GM12878 (cell line): ENCODE results near the gene SF3A1. TPM values are rescaled to one million over a fixed set of nuclear protein-coding genes. Genes with fewer than 3 reads are reported as not detected.

Experiments used
- ATAC-seq: fragments of 200-7000 bp; cut with Tn5 transposase; 3 replicates; pipeline ENCODE4 v1.9.1; 2020; ENCODE audit warnings: mild to moderate bottlenecking, moderate library complexity
- BruUV-seq: library from RNA; stranded (reverse); fragments of 400-500 nt; replicated peaks from 2 replicates; lab custom pipeline; 2021; lab: Mats Ljungman, UMichigan
- CTCF ChIA-PET: fragments of 300-600 bp; sonication (Branson Sonifier 250); formaldehyde crosslinking; extraction: SDS; loops from one replicate; lab custom pipeline; 2021; ENCODE audit warnings: inconsistent platforms; lab: Yijun Ruan, JAX
- POLR2A ChIA-PET: fragments of 350-600 bp; formaldehyde crosslinking; extraction: SDS; loops from one replicate; lab custom pipeline; 2021; ENCODE audit warnings: inconsistent platforms; lab: Charles Lee
- RAD21 ChIA-PET: fragments of 300-600 bp; sonication (Branson Sonifier 250); formaldehyde crosslinking; loops from one replicate; lab custom pipeline; 2023; ENCODE audit warnings: antibody characterized with exemption; ENCODE audit not compliant: unreplicated experiment; lab: Charles Lee
- SMC1A ChIA-PET: fragments of 300-600 bp; sonication (Branson Sonifier 250); formaldehyde crosslinking; loops from one replicate; lab custom pipeline; 2023; ENCODE audit not compliant: unreplicated experiment, uncharacterized antibody; lab: Charles Lee
- DNase-seq: peaks from one replicate; pipeline ENCODE4 v3.0.0-alpha.2; 2011; ENCODE audit warnings: low read depth, low spot score
- FAIRE-seq: peaks from 3 replicates; lab custom pipeline; 2011; peaks lifted over from hg19 to GRCh38; lab: Jason Lieb, UNC
- H2AFZ ChIP-seq: 2 replicates; pipeline ENCODE4 v1.6.0; 2011; ENCODE audit warnings: low read depth, low read length, control low read depth; ENCODE audit not compliant: control insufficient read depth
- H3K27ac ChIP-seq: 2 replicates; pipeline ENCODE4 v1.5.1; 2011; ENCODE audit warnings: control low read depth; ENCODE audit not compliant: control insufficient read depth, insufficient read depth
- H3K27me3 ChIP-seq, 2 experiments: replicated peaks in 1 of 2; 2 replicates each; pipeline versions ENCODE4 v1.6.0 to v1.6.1; 2011; ENCODE audit warnings: low read length in 1 of 2; ENCODE audit not compliant: control insufficient read depth in 2 of 2, insufficient read depth in 2 of 2
- H3K36me3 ChIP-seq, 2 experiments: 2 replicates each; pipeline ENCODE4 v1.5.1; 2011; ENCODE audit warnings: low read length in 1 of 2; ENCODE audit not compliant: control insufficient read depth in 2 of 2, insufficient read depth in 2 of 2
- H3K4me1 ChIP-seq: 2 replicates; pipeline ENCODE4 v1.6.1; 2011; ENCODE audit warnings: mild to moderate bottlenecking, low read length, moderate library complexity, mixed read lengths; ENCODE audit not compliant: control insufficient read depth, insufficient read depth
- H3K4me2 ChIP-seq: 2 replicates; pipeline ENCODE4 v1.6.0; 2011; ENCODE audit warnings: control low read depth; ENCODE audit not compliant: control insufficient read depth, insufficient read depth
- H3K4me3 ChIP-seq: fragments of 200-600 bp; sonication (generic); 2 replicates; pipeline ENCODE4 v1.5.1; 2016
- H3K79me2 ChIP-seq: 2 replicates; pipeline ENCODE4 v1.6.0; 2011; ENCODE audit warnings: low read length; ENCODE audit not compliant: control insufficient read depth, insufficient read depth
- H3K9ac ChIP-seq: 2 replicates; pipeline ENCODE4 v1.8.0; 2011; ENCODE audit warnings: low read length, control low read depth, mixed read lengths; ENCODE audit not compliant: control insufficient read depth, insufficient read depth
- H3K9me3 ChIP-seq: replicated peaks from 3 replicates; pipeline ENCODE4 v1.5.1; 2011; ENCODE audit warnings: mild to moderate bottlenecking, low read length; ENCODE audit not compliant: control insufficient read depth, insufficient read depth
- H4K20me1 ChIP-seq: 2 replicates; pipeline ENCODE4 v1.6.0; 2011; ENCODE audit not compliant: control insufficient read depth, insufficient read depth
- ATF3 ChIP-seq: IDR thresholded peaks from 2 replicates; pipeline ENCODE4 v1.6.1; 2011; ENCODE audit warnings: low read depth, mild to moderate bottlenecking, low read length, moderate library complexity, borderline replicate concordance; ENCODE audit errors: extremely low read depth
- CBFB ChIP-seq: IDR thresholded peaks from 2 replicates; pipeline ENCODE4 v1.6.1; 2016; ENCODE audit warnings: antibody characterized with exemption, low read depth
- CREM ChIP-seq: IDR thresholded peaks from 2 replicates; pipeline ENCODE4 v1.6.1; 2014; ENCODE audit warnings: antibody characterized with exemption, low read depth
- ETV6 ChIP-seq, 2 experiments: fragments of 450-650 bp in 1 of 2; IDR thresholded peaks in 1 of 2; conservative IDR thresholded peaks in 1 of 2; 2 replicates each; pipeline ENCODE4 v1.6.1; 2014; ENCODE audit warnings: antibody characterized with exemption in 1 of 2, borderline replicate concordance in 1 of 2, low read depth in 1 of 2, mild to moderate bottlenecking in 1 of 2, moderate library complexity in 1 of 2
- GATAD2B ChIP-seq: fragments of 450-650 bp; conservative IDR thresholded peaks from 2 replicates; pipeline ENCODE4 v1.6.1; 2017; ENCODE audit warnings: low read depth, mild to moderate bottlenecking, moderate library complexity
- IRF5 ChIP-seq: fragments of 450-650 bp; IDR thresholded peaks from 2 replicates; pipeline ENCODE4 v1.6.1; 2017; ENCODE audit warnings: borderline replicate concordance
- NRF1 ChIP-seq: conservative IDR thresholded peaks from 2 replicates; pipeline ENCODE4 v1.6.1; 2011; ENCODE audit warnings: mild to moderate bottlenecking, low read depth, low read length, improper control_type of control experiment
- SMARCA5 ChIP-seq: fragments of 450-650 bp; IDR thresholded peaks from 2 replicates; pipeline ENCODE4 v1.6.1; 2017; ENCODE audit warnings: mild to moderate bottlenecking
- SMC3 ChIP-seq: IDR thresholded peaks from 2 replicates; pipeline ENCODE4 v1.6.1; 2011; ENCODE audit warnings: low read length, improper control_type of control experiment, borderline replicate concordance
- TAF1 ChIP-seq: IDR thresholded peaks from 2 replicates; pipeline ENCODE4 v1.6.1; 2011; ENCODE audit warnings: mild to moderate bottlenecking, low read depth, low read length, borderline replicate concordance
- ZBED1 ChIP-seq: IDR thresholded peaks from 2 replicates; pipeline ENCODE4 v1.6.1; 2016; ENCODE audit warnings: borderline replicate concordance
- ZNF207 ChIP-seq: fragments of 450-650 bp; IDR thresholded peaks from 2 replicates; pipeline ENCODE4 v1.6.1; 2014; ENCODE audit warnings: antibody characterized with exemption, mild to moderate bottlenecking, borderline replicate concordance
- WGBS: methylation state at CpG from one replicate; pipeline ENCODE4 v1.1.6; 2016; ENCODE audit warnings: low lambda C conversion rate; ENCODE audit not compliant: insufficient replicate concordance, insufficient coverage; ENCODE audit errors: missing lambda C conversion rate; 5-methylcytosine and 5-hydroxymethylcytosine counted together
- in situ Hi-C: fragments of 300-500 bp; cut with MboI; formaldehyde crosslinking; loops from 9 replicates; pipeline ENCODE4 v1.14.3; 2018; ENCODE audit warnings: mixed read lengths
- intact Hi-C: fragments of 100-400 bp; cut with micrococcal nuclease; formaldehyde crosslinking; loops from one replicate; pipeline ENCODE4 v1.14.2; 2022; ENCODE audit not compliant: unreplicated experiment
- polyA plus RNA-seq, 11 experiments: library from polyadenylated mRNA; depleted of rRNA in 4 of 11; unstranded in 6 of 11; stranded (reverse) in 5 of 11; fragments of >200 nt; fragmentation: Nextera tagmentation in 4 of 11; fragmentation: Illumina TruSeq in 1 of 11; extraction: Ambion mirVana in 4 of 11; extraction: Trizol in 1 of 11; gene quantifications; 1 replicate in 1 of 11; 2 replicates in 10 of 11; pipeline versions ENCODE4 v1.2.1 to v1.2.3, GENCODE V29; 2011 to 2016; ENCODE audit warnings: inconsistent platforms in 2 of 11, missing spikeins in 2 of 11, low read depth in 1 of 11
- total RNA-seq, 4 experiments: library from RNA; depleted of rRNA in 3 of 4; stranded (reverse); fragments of >200 nt in 3 of 4; fragmentation: Illumina TruSeq in 1 of 4; extraction: Trizol in 1 of 4; gene quantifications; 2 replicates each; pipeline versions ENCODE4 v1.2.1 to v1.2.3, GENCODE V29; 2013 to 2021
- TF ChIP-seq, protein P1 (sequence below): IDR thresholded peaks from 2 replicates; pipeline ENCODE4 v1.6.1; 2011; ENCODE audit warnings: borderline replicate concordance, low read depth, mild to moderate bottlenecking, moderate library complexity, mixed read lengths, low read length; ENCODE audit not compliant: insufficient read depth; ENCODE audit errors: extremely low read length

The SF3A1 gene
- total and polyA plus RNA-seq, 10 of the 15 experiments (the other 5 are each of a cell fraction or from before 2014, with no cell fraction given), result 10.4 to 239 (median 46.0) TPM

DNA sequence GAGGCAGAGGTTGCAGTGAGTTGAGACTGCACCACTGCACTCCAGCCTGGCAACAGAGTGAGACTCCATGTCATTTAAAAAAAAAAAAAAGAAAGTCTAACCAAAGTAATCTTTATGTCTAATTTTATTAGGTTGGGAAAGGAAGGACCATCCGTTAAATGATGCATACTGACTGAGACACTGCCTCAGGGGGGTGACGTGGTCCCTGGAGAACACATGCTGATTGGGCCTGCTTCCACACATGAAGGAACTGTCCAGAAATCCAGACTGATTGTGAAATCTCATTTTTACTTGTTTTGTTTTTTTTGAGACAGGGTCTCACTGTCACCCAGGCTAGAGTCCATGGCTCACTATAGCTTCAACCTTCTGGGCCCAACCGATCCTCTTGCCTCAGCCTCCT is 5.5 kb downstream of the SF3A1 start:
- 47% methylated on average over 3 of the region's 3 CpGs for WGBS
- no peak overlapping the region for H3K4me3 ChIP-seq
- TF ChIP-seq, protein P1, sequence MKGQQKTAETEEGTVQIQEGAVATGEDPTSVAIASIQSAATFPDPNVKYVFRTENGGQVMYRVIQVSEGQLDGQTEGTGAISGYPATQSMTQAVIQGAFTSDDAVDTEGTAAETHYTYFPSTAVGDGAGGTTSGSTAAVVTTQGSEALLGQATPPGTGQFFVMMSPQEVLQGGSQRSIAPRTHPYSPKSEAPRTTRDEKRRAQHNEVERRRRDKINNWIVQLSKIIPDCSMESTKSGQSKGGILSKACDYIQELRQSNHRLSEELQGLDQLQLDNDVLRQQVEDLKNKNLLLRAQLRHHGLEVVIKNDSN, result no peak
- TF ChIP-seq SMARCA5 (no peak), ZNF207 (no peak), ZBED1 (no peak), ATF3 (no peak), SMC3 (no peak), TAF1 (no peak), CREM (no peak), NRF1 (no peak), ETV6 (conservative IDR thresholded peaks at IDR 0.05 in 1 of 2, IDR thresholded peaks at IDR 0.05 in 1 of 2; ENCODE audit: borderline replicate concordance in 1 of 2, low read depth in 1 of 2) (no peak), GATAD2B (no peak), IRF5 (no peak), CBFB (no peak)
- no TSS peak for BruUV-seq
- ChIA-PET CTCF (interaction anchor here (6.0 kb wide), 1 partner anchor 63 kb away, joined by 44 read pairs; the partner anchor contains the start of gene CASTOR1), RAD21 (interaction anchor here (0.9 kb wide), 1 partner anchor 41 kb away, joined by 4 read pairs; no protein-coding TSS in a partner anchor), SMC1A (interaction anchor here (1.7 kb wide), 1 partner anchor 63 kb away, joined by 7 read pairs; no protein-coding TSS in a partner anchor), POLR2A (interaction anchor here (0.6 to 5.7 kb wide), 4 partner anchors 23 to 959 kb away, joined by 3 to 27 read pairs (median 4); partner anchors contain the start of genes CASTOR1 and TBC1D10A)
- H3K79me2 ChIP-seq, result peaks cover 77% of the 10 kb centered on the region
- DNase-seq (no peak), FAIRE-seq (no peak), ATAC-seq (no peak)
- H3K9me3 ChIP-seq, result no peaks in the 10 kb centered on the region
- no peak overlapping the region for H2AFZ ChIP-seq
- H3K4me2 ChIP-seq, result peak overlapping the region; percentile 17; the same call in 1 of the 2 replicates
- intact Hi-C loops, result no loop called here
- H3K4me1 ChIP-seq, result peaks cover 18% of the 10 kb centered on the region
- in situ Hi-C loops, result no loop called here
- H3K27ac ChIP-seq, result no peak overlapping the region
- H4K20me1 ChIP-seq, result no peaks in the 10 kb centered on the region
- H3K27me3 ChIP-seq, result no peaks in the 10 kb centered on the region
- H3K9ac ChIP-seq, result no peak overlapping the region
- H3K36me3 ChIP-seq, result peaks cover 16 to 28% of the 10 kb centered on the region in 2 experiments
